Amniotic epithelial cell (primary cell): ENCODE data around the gene LMAN2L.
"Not testable (repeated sequence)": the region's sequence is repeated elsewhere in the genome, so short reads cannot be mapped to it uniquely, and the experiment has no call there.

Experiments used
- DNase-seq: peaks from one replicate; pipeline ENCODE4 v3.0.0-alpha.2; 2010; ENCODE audit warnings: low read depth

Gene LMAN2L

GRCh38 chr2:96687711-96688640 lies 51.9 kb downstream of the LMAN2L start:
- no peak for DNase-seq

- no peak for DNase-seq
Measured at GRCh38 chr2:96687266-96687665, 52.6 kb downstream of the LMAN2L start.

GRCh38 chr2:96685577-96686459 lies 54.0 kb downstream of the LMAN2L start:
- peak; percentile 35 for DNase-seq

GRCh38 chr2:96684883-96685576 lies 54.8 kb downstream of the LMAN2L start:
- peak; percentile 46 for DNase-seq

- no peak for DNase-seq
Measured at GRCh38 chr2:96683972-96684820, 55.7 kb downstream of the LMAN2L start.

- no peak for DNase-seq
Measured at GRCh38 chr2:96683307-96683706, 56.6 kb downstream of the LMAN2L start.

GRCh38 chr2:96681540-96681939 lies 58.3 kb downstream of the LMAN2L start:
- DNase-seq = no peak

GRCh38 chr2:96680561-96681141 lies 59.2 kb downstream of the LMAN2L start:
- no peak for DNase-seq

- DNase-seq = no peak
Measured at GRCh38 chr2:96679848-96680247, 60.0 kb downstream of the LMAN2L start.

- no peak for DNase-seq
Measured at GRCh38 chr2:96669539-96670215, 70.2 kb downstream of the LMAN2L start.

GRCh38 chr2:96668771-96669170 lies 71.1 kb downstream of the LMAN2L start:
- no peak for DNase-seq

- not testable (repeated sequence) for DNase-seq
Measured at GRCh38 chr2:96665717-96666116, 74.1 kb downstream of the LMAN2L start.

- DNase-seq = peak; percentile 100
Measured at GRCh38 chr2:96665083-96665569, 74.7 kb downstream of the LMAN2L start.

- peak; percentile 30 for DNase-seq
Measured at GRCh38 chr2:96664366-96664925, 75.4 kb downstream of the LMAN2L start.

- no peak for DNase-seq
Measured at GRCh38 chr2:96663829-96664228, 76.0 kb downstream of the LMAN2L start.

GRCh38 chr2:96663177-96663576 lies 76.7 kb downstream of the LMAN2L start:
- DNase-seq = no peak

GRCh38 chr2:96662360-96662759 lies 77.5 kb downstream of the LMAN2L start:
- no peak for DNase-seq

GRCh38 chr2:96661324-96661723 lies 78.5 kb downstream of the LMAN2L start:
- no peak for DNase-seq

GRCh38 chr2:96656540-96656939 lies 83.3 kb downstream of the LMAN2L start:
- DNase-seq = no peak
